ENCODE data around the gene VASH1. TPM values are rescaled to one million over a fixed set of nuclear protein-coding genes. Genes with fewer than 3 reads are reported as not detected.

VASH1 gene
- total RNA-seq, 1 experiment from 2014 or later, result 1.4 TPM

DNA sequence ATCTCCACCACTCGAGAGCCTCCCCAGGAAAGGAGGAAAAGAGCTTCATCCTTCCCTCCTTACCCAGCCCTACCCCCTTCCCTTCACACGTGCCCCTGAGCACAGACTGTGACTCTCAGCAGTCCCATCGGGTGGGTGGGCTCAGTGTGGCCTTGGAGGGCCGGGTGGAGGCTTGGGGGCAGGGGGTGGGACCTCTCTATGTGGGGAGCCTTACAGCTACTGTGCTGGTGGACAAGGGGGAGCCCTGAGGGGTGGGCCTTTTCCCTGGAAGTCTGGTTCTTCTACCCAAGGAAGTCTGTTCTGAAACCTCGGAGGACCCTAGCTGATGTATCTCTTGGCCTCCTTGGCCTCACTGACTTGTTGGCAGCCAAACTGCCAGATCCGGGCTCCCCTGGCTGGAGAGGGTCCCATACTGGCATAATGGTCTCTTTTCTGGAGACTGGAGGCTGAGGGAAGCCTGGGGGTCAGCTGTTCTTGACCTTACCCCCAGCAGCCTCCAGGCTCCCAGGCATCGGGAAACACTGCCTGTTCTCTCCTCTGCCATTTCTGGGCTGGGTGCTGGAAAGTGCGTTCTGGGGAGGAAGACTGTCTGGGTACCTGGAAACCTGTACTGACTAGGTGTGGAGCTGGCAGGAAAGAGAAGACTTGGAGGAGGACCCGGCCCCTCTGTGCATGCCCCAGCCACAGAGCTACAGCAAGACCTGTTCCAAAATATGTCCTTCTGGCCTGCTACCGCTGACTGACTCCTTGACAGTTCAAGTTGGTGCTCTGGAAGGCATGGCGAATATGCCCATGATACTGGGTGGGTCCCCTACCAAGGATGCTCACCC lies 7.6 kb downstream of the VASH1 start:
- intact Hi-C loops (cut with micrococcal nuclease; ENCODE audit: unreplicated experiment), result no loop called here
- no peaks in the 10 kb centered on the region for H3K36me3 Mint-ChIP-seq (ENCODE audit: insufficient read depth, unreplicated experiment)
- H3K27me3 Mint-ChIP-seq (ENCODE audit: unreplicated experiment), result peaks cover 44% of the 10 kb centered on the region
- CTCF ChIA-PET, result interaction anchor here (0.5 to 3.1 kb wide), 3 partner anchors 10 to 445 kb away, joined by 3 to 6 read pairs (median 3); no protein-coding TSS in a partner anchor
- H3K27ac Mint-ChIP-seq (ENCODE audit: unreplicated experiment), result no peak overlapping the region
- no TSS peak for BruUV-seq (replicated peaks)
- H3K9me3 Mint-ChIP-seq (ENCODE audit: low read depth, unreplicated experiment), result no peaks in the 10 kb centered on the region
- DNase-seq, result no peak
- no peaks in the 10 kb centered on the region for H3K4me1 Mint-ChIP-seq (ENCODE audit: low read depth, unreplicated experiment)
- no peak for TF ChIP-seq CTCF (IDR thresholded peaks at IDR 0.05; ENCODE audit: unreplicated experiment)
- H3K4me3 Mint-ChIP-seq (ENCODE audit: low read depth, unreplicated experiment), result no peak overlapping the region

DNA sequence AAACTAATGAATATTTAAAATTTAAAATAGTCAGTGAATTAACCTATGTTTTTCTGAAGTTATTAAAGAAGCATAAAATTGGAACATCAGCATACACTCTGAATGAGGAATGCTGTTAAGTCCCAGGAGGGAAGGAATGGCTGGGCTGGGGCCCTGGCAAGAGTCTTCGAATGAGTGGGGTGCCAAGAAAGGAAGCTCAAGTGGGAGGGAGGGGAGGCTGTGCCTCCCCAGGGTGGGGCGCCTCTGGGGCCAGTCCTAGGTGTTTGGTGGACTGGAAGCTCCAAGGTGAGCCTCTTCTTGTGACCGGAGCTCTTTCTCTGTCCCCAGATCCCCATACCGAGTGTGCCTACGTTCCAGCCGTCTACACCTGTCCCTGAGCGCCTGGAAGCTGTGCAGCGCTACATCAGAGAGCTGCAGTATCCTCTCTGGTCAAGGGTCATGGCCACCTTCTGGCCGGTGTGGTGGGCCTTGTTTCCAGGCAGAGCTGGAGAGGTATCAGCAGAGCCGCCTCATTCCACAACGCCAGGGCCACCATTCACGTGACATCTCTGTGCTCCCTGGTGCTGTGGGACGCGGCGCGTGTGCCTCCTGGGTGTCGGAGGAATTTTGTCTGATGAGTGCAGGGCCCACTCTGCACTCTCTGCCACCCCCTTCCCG lies 8.5 kb downstream of the VASH1 start:
- intact Hi-C loops (cut with micrococcal nuclease; ENCODE audit: unreplicated experiment), result no loop called here
- no peak for DNase-seq
- no peak overlapping the region for H3K4me3 Mint-ChIP-seq (ENCODE audit: low read depth, unreplicated experiment)
- CTCF ChIA-PET, result interaction anchor here (1.0 to 3.1 kb wide), 2 partner anchors 9 to 14 kb away, joined by 3 to 6 read pairs; no protein-coding TSS in a partner anchor
- H3K27me3 Mint-ChIP-seq (ENCODE audit: unreplicated experiment), result peaks cover 35% of the 10 kb centered on the region
- no peaks in the 10 kb centered on the region for H3K9me3 Mint-ChIP-seq (ENCODE audit: low read depth, unreplicated experiment)
- no TSS peak for BruUV-seq (replicated peaks)
- TF ChIP-seq CTCF (IDR thresholded peaks at IDR 0.05; ENCODE audit: unreplicated experiment), result no peak
- H3K27ac Mint-ChIP-seq (ENCODE audit: unreplicated experiment), result no peak overlapping the region
- no peaks in the 10 kb centered on the region for H3K4me1 Mint-ChIP-seq (ENCODE audit: low read depth, unreplicated experiment)
- H3K36me3 Mint-ChIP-seq (ENCODE audit: insufficient read depth, unreplicated experiment), result peaks cover under 1% of the 10 kb centered on the region

GRCh38 chr14:76770521-76771436 lies 9.5 kb downstream of the VASH1 start:
- peaks cover 25% of the 10 kb centered on the region for H3K27me3 Mint-ChIP-seq (ENCODE audit: unreplicated experiment)
- no peaks in the 10 kb centered on the region for H3K9me3 Mint-ChIP-seq (ENCODE audit: low read depth, unreplicated experiment)
- CTCF ChIA-PET, result interaction anchor here (3.1 kb wide), 1 partner anchor 13 kb away, joined by 6 read pairs; no protein-coding TSS in a partner anchor
- no peaks in the 10 kb centered on the region for H3K4me1 Mint-ChIP-seq (ENCODE audit: low read depth, unreplicated experiment)
- no peak overlapping the region for H3K27ac Mint-ChIP-seq (ENCODE audit: unreplicated experiment)
- no TSS peak for BruUV-seq (replicated peaks)
- peaks cover 8% of the 10 kb centered on the region for H3K36me3 Mint-ChIP-seq (ENCODE audit: insufficient read depth, unreplicated experiment)
- TF ChIP-seq CTCF (IDR thresholded peaks at IDR 0.05; ENCODE audit: unreplicated experiment), result no peak
- intact Hi-C loops (cut with micrococcal nuclease; ENCODE audit: unreplicated experiment), result no loop called here
- no peak overlapping the region for H3K4me3 Mint-ChIP-seq (ENCODE audit: low read depth, unreplicated experiment)
- DNase-seq, result no peak

- CTCF ChIA-PET, result interaction anchor here (3.1 kb wide), 1 partner anchor 12 kb away, joined by 6 read pairs; no protein-coding TSS in a partner anchor
- Mint-ChIP-seq H3K27ac (ENCODE audit: unreplicated experiment) (no peak overlapping the region), H3K27me3 (ENCODE audit: unreplicated experiment) (peaks cover 23% of the 10 kb centered on the region), H3K4me1 (ENCODE audit: low read depth, unreplicated experiment) (no peaks in the 10 kb centered on the region), H3K36me3 (ENCODE audit: insufficient read depth, unreplicated experiment) (peaks cover 8% of the 10 kb centered on the region), H3K4me3 (ENCODE audit: low read depth, unreplicated experiment) (no peak overlapping the region), H3K9me3 (ENCODE audit: low read depth, unreplicated experiment) (no peaks in the 10 kb centered on the region)
- no peak for TF ChIP-seq CTCF (IDR thresholded peaks at IDR 0.05; ENCODE audit: unreplicated experiment)
- intact Hi-C loops (cut with micrococcal nuclease; ENCODE audit: unreplicated experiment), result no loop called here
- no TSS peak for BruUV-seq (replicated peaks)
- no peak for DNase-seq
These were observed 10.2 kb downstream of the VASH1 start for GRCh38 chr14:76771437-76771980.
